ENCODE data around the gene UGGT2. TPM values are rescaled to one million over a fixed set of nuclear protein-coding genes. Genes with fewer than 3 reads are reported as not detected.

The UGGT2 gene
- total RNA-seq, 4 donors from 2014 or later: 19.5 to 148 (median 41.0) TPM

DNA sequence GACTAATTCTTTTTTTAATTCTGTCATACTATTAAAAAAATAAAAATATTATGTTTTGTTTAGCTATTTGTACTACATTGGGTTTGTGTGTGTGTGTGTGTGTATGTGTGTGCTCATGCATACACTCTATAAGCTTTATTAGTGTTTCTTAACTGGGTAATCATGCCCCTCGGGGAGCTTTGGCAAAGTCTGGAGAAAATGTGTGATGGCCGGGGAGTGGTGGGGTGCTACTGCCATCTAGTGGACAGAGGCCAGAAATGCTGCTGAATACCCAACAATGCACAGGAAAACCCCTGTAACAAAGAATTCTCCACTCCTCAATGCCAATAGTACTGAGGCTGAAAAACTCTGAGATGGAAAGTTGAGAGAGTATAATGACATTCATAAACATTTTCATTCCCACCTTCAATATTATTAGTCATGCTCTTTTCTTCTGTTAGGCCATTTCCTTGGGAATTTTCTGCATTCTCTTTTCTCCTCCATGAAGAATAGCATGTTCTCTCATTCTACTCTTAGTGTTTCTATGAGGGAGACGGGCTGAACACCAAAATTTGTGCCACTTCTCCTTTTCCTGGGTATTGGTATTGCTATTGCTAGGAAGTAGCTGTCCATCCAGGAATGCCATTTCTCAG is 219.0 kb downstream of the UGGT2 start:
- peak; percentile 64 for DNase-seq
- in situ Hi-C loops (cut with MboI; ENCODE audit: low pct_ligation_motif_present in 1 of 4, low pct_unique_long_range_greater_than_20kb in 1 of 4, low sequenced_read_pairs in 3 of 4): loop anchor here (10.0 to 25.0 kb wide), 6 partner anchors 199 to 299 kb away; no protein-coding TSS in a partner anchor
- peaks cover 4 to 9% of the 10 kb centered on the region in 2 donors for H3K9me3 ChIP-seq
- 17 to 40% methylated on average over 2 to 3 of the region's 3 CpGs for WGBS, 2 donors (ENCODE audit: low coverage in 1 of 2)
- no peaks in the 10 kb centered on the region for H3K36me3 ChIP-seq
- H3K27me3 ChIP-seq: no peaks in the 10 kb centered on the region
- H3K4me1 ChIP-seq: peaks cover 0 to 7% (median 4%) of the 10 kb centered on the region in 4 donors
- no peak overlapping the region for H3K4me3 ChIP-seq
- intact Hi-C loops (cut with DNase I; ENCODE audit: low total_unique reads): loop anchor here (2.0 to 5.0 kb wide), 2 partner anchors 209 to 342 kb away; no protein-coding TSS in a partner anchor
- no peak overlapping the region for H3K27ac ChIP-seq
- TF ChIP-seq, protein P1, sequence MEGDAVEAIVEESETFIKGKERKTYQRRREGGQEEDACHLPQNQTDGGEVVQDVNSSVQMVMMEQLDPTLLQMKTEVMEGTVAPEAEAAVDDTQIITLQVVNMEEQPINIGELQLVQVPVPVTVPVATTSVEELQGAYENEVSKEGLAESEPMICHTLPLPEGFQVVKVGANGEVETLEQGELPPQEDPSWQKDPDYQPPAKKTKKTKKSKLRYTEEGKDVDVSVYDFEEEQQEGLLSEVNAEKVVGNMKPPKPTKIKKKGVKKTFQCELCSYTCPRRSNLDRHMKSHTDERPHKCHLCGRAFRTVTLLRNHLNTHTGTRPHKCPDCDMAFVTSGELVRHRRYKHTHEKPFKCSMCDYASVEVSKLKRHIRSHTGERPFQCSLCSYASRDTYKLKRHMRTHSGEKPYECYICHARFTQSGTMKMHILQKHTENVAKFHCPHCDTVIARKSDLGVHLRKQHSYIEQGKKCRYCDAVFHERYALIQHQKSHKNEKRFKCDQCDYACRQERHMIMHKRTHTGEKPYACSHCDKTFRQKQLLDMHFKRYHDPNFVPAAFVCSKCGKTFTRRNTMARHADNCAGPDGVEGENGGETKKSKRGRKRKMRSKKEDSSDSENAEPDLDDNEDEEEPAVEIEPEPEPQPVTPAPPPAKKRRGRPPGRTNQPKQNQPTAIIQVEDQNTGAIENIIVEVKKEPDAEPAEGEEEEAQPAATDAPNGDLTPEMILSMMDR (IDR thresholded peaks at IDR 0.05): peak; percentile 89 to 92 (median 90)
- TF ChIP-seq POLR2AphosphoS5 (IDR thresholded peaks at IDR 0.05): no peak
- no peak for TF ChIP-seq POLR2A (IDR thresholded peaks at IDR 0.05)
- no peak for TF ChIP-seq EP300 (IDR thresholded peaks at IDR 0.05; ENCODE audit: low read depth)

DNA sequence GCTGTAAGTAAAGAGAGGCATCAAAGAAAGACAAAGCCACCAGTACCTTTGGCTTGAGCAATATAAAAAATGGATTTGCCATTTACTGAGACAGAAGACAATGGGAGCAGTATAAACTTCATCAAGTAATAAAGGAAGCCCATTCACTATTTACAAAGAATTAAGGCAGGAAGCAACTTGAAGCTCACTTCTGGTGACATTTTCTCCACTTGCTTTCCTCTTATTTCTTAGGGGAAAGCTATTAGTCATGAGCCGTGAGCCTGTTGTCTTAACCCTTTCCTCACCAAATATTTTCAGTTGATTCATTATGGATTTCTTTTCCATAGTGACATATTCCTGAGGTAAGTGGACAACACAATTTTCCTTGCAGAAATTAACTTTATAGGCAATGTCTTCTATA is 219.5 kb downstream of the UGGT2 start:
- intact Hi-C loops (cut with DNase I; ENCODE audit: low total_unique reads) (loop anchor here (2.0 to 5.0 kb wide), 2 partner anchors 209 to 341 kb away; no protein-coding TSS in a partner anchor), in situ Hi-C loops (cut with MboI; ENCODE audit: low pct_ligation_motif_present in 1 of 4, low pct_unique_long_range_greater_than_20kb in 1 of 4, low sequenced_read_pairs in 3 of 4) (loop anchor here (10.0 to 25.0 kb wide), 6 partner anchors 199 to 299 kb away; no protein-coding TSS in a partner anchor)
- no peak overlapping the region for H3K4me3 ChIP-seq
- no peak overlapping the region for H3K27ac ChIP-seq
- no peaks in the 10 kb centered on the region for H3K27me3 ChIP-seq
- H3K4me1 ChIP-seq: peaks cover 0 to 7% (median 4%) of the 10 kb centered on the region in 4 donors
- H3K36me3 ChIP-seq: no peaks in the 10 kb centered on the region
- WGBS, 2 donors (ENCODE audit: low coverage in 1 of 2): 8 to 23% methylated on average over 1 of the region's 1 CpG
- H3K9me3 ChIP-seq: peaks cover 4 to 9% of the 10 kb centered on the region in 2 donors
- no peak for DNase-seq
- TF ChIP-seq POLR2A (IDR thresholded peaks at IDR 0.05) (no peak), POLR2AphosphoS5 (IDR thresholded peaks at IDR 0.05) (no peak), EP300 (IDR thresholded peaks at IDR 0.05; ENCODE audit: low read depth) (no peak)
- TF ChIP-seq, protein P1 (IDR thresholded peaks at IDR 0.05): no peak

DNA sequence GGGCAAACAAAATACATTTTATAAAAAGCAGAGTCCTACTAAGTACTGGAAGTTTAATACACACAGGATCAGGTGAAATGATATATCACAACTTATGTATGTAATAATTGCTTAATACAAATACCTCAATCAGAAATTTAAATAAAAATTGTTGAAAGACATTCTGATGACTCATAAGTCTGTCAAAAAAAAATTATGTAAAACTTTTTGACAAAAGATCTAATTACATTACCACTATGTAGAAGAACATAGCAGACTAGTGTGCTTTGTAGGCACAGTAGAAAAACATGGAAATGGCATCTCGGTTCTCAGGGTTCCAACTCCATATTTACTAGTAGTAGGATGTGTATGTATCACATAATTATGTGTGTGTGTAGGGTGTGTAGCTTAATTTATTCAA is 220.1 kb downstream of the UGGT2 start:
- peaks cover 4 to 9% of the 10 kb centered on the region in 2 donors for H3K9me3 ChIP-seq
- H3K4me3 ChIP-seq: no peak overlapping the region
- intact Hi-C loops (cut with DNase I; ENCODE audit: low total_unique reads): loop anchor here (5.0 kb wide), 1 partner anchor 341 kb away; no protein-coding TSS in a partner anchor
- TF ChIP-seq, protein P1 (IDR thresholded peaks at IDR 0.05): no peak
- TF ChIP-seq POLR2A (IDR thresholded peaks at IDR 0.05): no peak
- no peak for TF ChIP-seq POLR2AphosphoS5 (IDR thresholded peaks at IDR 0.05)
- TF ChIP-seq EP300 (IDR thresholded peaks at IDR 0.05; ENCODE audit: low read depth): no peak
- no peaks in the 10 kb centered on the region for H3K27me3 ChIP-seq
- WGBS, 2 donors (ENCODE audit: low coverage in 1 of 2): 90 to 91% methylated on average over 1 of the region's 1 CpG
- no peak for DNase-seq
- H3K36me3 ChIP-seq: no peaks in the 10 kb centered on the region
- H3K27ac ChIP-seq: no peak overlapping the region
- in situ Hi-C loops (cut with MboI; ENCODE audit: low pct_ligation_motif_present in 1 of 4, low pct_unique_long_range_greater_than_20kb in 1 of 4, low sequenced_read_pairs in 3 of 4): loop anchor here (10.0 to 25.0 kb wide), 6 partner anchors 198 to 298 kb away; no protein-coding TSS in a partner anchor
- H3K4me1 ChIP-seq: peaks cover 0 to 7% (median 4%) of the 10 kb centered on the region in 4 donors

DNA sequence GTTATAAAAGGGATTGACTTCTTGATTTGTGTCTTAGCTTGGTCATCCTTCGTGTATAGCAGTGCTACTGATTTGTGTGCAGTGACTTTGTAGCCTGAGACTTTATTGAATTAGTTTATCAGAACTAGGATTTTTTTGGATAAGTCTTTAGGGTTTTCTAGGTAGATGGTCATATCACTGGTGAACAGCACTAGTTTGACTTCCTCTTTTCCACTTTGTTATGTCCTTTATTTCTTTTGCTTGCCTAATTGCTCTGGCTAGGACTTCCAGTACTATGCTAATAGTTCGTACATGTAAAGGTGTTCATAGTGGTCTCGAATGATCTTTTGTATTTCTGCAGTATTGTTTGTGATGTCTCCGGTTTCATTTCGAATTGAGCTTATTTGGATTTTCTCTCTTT is 230.9 kb downstream of the UGGT2 start:
- H3K4me3 ChIP-seq: no peak overlapping the region
- H3K9me3 ChIP-seq: no peaks in the 10 kb centered on the region
- intact Hi-C loops (cut with DNase I; ENCODE audit: low total_unique reads) (no loop called here), in situ Hi-C loops (cut with MboI; ENCODE audit: low pct_ligation_motif_present in 1 of 4, low pct_unique_long_range_greater_than_20kb in 1 of 4, low sequenced_read_pairs in 3 of 4) (no loop called here)
- no peak for DNase-seq
- TF ChIP-seq EP300 (IDR thresholded peaks at IDR 0.05; ENCODE audit: low read depth) (no peak), POLR2A (IDR thresholded peaks at IDR 0.05) (no peak), POLR2AphosphoS5 (IDR thresholded peaks at IDR 0.05) (no peak)
- TF ChIP-seq, protein P1 (IDR thresholded peaks at IDR 0.05): no peak
- WGBS, 2 donors (ENCODE audit: low coverage in 1 of 2): 91 to 93% methylated on average over 5 of the region's 5 CpGs
- peaks cover 0 to 16% (median 4%) of the 10 kb centered on the region in 4 donors for H3K36me3 ChIP-seq
- H3K4me1 ChIP-seq: no peaks in the 10 kb centered on the region
- no peak overlapping the region for H3K27ac ChIP-seq
- H3K27me3 ChIP-seq: no peaks in the 10 kb centered on the region
